Upper lobe of left lung (tissue), 4 donors: Measurements from ENCODE around the gene DCP2.

Source experiments
- CTCF ChIP-seq, 6 experiments: fragments of 450-650 bp in 4 of 6; fragments of 200-600 bp in 2 of 6; sonication (generic) in 2 of 6; IDR thresholded peaks; one replicate each; pipeline ENCODE4 v1.5.1; 2016 to 2019; ENCODE audit warnings: antibody characterized with exemption in 6 of 6
- POLR2A ChIP-seq, 4 donors: fragments of 450-650 bp; IDR thresholded peaks; one replicate each; pipeline ENCODE4 v1.5.1; 2016 to 2017; ENCODE audit warnings: antibody characterized with exemption in 4 of 4, mild to moderate bottlenecking in 2 of 4
- POLR2AphosphoS5 ChIP-seq, 2 donors: sonication (generic); formaldehyde crosslinking; IDR thresholded peaks; one replicate each; pipeline ENCODE4 v1.5.1; 2017; ENCODE audit warnings: antibody characterized with exemption in 2 of 2

- TF ChIP-seq CTCF (IDR thresholded peaks at IDR 0.05) (no peak), POLR2AphosphoS5 (IDR thresholded peaks at IDR 0.05) (no peak), POLR2A (IDR thresholded peaks at IDR 0.05) (no peak)
These were observed 47.6 kb downstream of the DCP2 start for GRCh38 chr5:113024076-113024697.
